ENCODE results near the gene TMEM235. TPM values are rescaled to one million over a fixed set of nuclear protein-coding genes. Genes with fewer than 3 reads are reported as not detected.

Gene TMEM235
- total and polyA plus RNA-seq, 9 of the 15 experiments (the other 6 are each of a cell fraction or from before 2014, with no cell fraction given): not detected

- TF ChIP-seq MGA (IDR thresholded peaks at IDR 0.05) (peak; percentile 85), ARID4B (CRISPR knock-in tag; IDR thresholded peaks at IDR 0.05) (0 out of 2 replicates have a peak, but pooled peaks have one; percentile 34), ZNF444 (CRISPR knock-in tag; IDR thresholded peaks at IDR 0.05) (no peak), ETV6 (IDR thresholded peaks at IDR 0.05; ENCODE audit: borderline replicate concordance in 1 of 2, low read depth in 2 of 2, low read length in 1 of 2) (peak; percentile 99), ETV6 (CRISPR knock-in tag; IDR thresholded peaks at IDR 0.05; ENCODE audit: borderline replicate concordance) (no peak), NR1H2 (CRISPR knock-in tag; IDR thresholded peaks at IDR 0.05) (no peak), TEAD1 (CRISPR knock-in tag; IDR thresholded peaks at IDR 0.05) (0 out of 4 replicates have a peak, but pooled peaks of 1 of the 2 experiments have one; percentile 61), ZEB2 (IDR thresholded peaks at IDR 0.05) (peak; percentile 67; the same call in 1 of the 2 replicates), MAZ (CRISPR knock-in tag; conservative IDR thresholded peaks at IDR 0.05 in 1 of 2, IDR thresholded peaks at IDR 0.05 in 1 of 2) (peak; percentile 73 to 82), POLR2H (tag; IDR thresholded peaks at IDR 0.05; ENCODE audit: low read depth) (peak; percentile 72)
Observed at GRCh38 chr17:78263063-78263735, 31.8 kb downstream of the TMEM235 start (continued).
